Measurements from ENCODE around the gene AMIGO2.
"Not testable (repeated sequence)": the region's sequence is repeated elsewhere in the genome, so short reads cannot be mapped to it uniquely, and the experiment has no call there.

AMIGO2 gene

DNA sequence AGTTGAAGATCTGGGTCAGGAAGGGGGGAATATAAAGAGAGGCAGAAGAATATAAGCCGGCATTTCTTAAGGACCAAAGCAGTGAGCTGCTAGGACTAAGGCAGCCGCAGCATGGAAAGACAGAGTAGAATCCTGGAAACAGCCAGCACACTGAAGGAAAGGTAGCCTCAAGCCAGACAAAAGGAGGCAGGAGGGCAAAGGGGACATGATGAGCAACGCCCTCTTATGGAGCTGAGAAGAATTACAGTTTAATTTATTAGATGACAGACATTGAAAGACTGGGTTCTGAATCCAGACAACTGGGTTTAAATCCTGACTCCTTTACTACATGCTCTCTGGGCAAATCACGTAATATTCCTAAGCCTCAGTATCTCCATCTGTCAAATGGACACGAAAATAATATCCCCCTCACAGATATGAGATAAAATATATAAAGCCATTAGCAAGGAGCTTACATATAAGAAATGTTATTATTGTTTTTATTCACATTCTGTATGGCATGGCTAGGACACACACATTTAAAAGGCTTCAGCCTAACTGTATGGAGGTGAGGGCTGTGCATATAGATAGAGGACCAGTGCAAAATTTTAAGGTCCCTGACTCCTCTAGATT lies 8.4 kb downstream of the AMIGO2 start:
- DNase-seq: no peak

DNA sequence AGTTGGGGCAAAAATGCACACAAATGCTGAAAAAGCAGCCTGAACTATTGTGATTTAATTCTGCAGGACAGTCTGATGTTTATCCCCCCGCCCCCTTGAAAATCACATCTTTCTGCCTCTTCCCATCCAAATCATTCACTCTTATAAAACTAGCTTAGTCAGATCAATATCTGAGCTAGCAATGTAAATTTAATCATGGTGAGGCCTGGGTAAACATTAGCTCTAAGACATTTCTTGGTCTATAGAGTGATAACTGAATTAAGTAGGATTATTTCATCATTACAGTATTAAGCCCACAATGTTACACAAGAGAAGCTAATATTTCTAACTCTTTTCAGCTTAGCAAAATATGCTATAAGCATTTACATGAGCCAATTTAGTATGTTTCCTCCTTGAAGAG lies 9.4 kb downstream of the AMIGO2 start:
- no peak for DNase-seq

DNA sequence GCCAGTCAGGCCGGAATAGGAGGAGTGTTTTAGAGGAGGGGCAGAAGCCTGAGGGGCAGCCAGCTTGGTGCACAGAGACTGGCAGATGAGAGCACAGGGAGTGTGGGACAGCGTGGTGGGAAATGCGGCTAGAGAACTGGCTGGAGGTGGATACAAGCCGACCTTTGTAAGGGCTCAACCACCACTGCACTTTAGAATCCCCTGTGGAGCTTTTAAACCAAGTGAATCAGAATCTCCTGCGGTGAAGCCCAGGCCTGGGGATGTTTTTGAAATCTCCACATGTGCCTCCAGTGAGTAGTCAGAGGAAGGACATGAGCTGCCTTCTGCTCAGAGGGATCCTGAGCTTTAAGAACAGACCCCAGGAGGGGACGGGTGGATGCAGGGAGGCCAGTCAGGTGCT lies 11.2 kb downstream of the AMIGO2 start:
- no peak for DNase-seq

DNA sequence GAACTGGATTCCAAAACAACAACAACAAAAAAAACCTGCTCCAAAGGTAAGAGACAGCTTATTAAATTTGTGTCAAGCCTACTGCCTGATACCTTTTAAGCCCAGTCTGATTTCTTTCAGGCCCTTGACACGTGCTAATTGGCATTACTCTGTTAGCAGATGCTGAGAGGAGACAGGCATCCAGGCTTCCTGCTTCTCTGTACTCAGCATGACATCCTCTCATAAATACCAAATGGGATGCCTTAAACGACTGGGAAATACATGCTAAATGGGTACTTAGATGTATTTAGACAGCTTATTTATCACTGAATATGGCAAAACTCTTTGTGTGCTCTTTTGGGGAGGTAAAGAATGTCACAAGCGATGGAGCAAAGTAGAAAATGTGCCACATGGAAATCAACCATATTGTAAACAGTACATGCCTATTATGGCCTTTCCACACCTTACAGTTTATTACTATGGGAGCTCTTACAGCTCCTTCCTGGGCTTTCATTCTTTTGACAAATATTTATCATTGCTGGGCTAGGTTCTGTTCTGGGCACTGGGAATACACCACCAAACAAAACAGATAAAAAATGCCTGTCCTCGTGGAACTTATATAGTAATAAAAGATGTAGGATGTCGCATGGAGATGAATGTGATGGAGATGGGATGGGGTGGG lies 11.9 kb downstream of the AMIGO2 start:
- no peak for DNase-seq

DNA sequence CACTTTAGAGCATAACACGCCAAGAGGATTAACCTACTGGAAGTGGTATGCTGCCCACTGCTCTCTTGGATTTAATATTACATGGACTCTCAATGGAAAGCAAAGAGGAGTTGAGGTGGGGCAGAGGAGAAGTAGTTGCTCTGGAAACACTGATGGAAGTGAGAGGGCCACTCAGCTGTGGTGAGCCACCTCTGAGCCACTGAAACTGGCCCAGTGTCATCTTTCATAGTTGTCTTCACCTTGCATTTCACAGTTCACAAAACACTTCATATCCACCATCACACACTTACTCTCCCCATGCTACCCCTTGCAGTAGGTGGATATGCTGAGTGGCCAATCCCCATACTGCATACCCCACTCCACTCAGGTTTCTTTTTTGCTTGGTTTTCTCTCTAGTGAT lies 12.6 kb downstream of the AMIGO2 start:
- no peak for DNase-seq

DNA sequence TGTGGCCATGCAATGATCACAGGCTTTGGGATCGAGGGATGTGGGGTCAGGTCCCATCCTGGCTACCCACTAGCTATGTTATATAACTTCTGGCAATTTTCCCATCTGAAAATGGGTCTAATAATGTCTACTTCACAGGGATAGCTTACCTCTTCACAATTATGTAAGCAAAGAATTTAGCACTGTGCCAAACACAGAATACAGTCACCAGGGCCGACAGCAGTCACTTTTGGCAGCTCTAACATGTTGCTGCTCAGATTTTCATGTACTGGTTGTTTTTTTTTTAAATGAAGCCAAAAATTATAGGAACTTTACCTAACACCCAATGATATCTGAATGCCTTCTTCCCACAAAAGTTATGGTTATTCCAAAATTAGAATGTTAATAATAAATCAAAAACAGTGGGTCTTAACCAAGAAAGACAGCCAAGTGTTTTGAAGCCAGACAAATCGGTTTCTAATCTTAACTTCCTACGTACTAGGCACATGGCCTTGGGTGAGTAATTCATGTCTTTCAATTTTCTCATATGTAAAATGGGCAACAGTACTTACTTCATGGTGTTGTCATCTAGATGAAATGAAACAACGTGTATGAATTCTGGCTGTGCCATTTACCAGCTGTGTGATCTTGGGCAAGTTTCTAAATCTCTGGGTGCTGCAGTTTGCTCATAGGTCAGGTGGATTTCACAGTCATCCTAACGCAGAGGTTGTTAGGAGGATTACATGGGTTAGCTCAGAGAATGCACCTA lies 13.3 kb downstream of the AMIGO2 start:
- no peak for DNase-seq

DNA sequence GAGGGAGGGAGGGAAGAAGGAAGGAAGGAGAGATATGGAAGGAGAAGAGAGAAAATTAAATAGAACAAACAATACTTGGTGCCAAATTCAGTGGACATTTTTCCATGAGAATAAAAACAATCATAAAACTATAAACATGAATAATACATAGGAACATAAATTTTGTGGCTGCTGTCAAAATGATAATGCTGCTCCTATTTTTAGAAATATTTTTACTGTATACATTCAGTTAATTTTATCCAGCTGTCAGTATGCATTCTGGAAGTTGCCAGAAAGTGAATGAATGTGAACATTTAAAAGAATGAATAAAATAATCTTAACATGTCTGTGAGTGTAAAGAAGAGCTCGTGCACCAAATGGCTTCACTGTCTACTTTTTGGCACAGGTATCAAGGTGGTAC lies 14.2 kb downstream of the AMIGO2 start:
- no peak for DNase-seq

DNA sequence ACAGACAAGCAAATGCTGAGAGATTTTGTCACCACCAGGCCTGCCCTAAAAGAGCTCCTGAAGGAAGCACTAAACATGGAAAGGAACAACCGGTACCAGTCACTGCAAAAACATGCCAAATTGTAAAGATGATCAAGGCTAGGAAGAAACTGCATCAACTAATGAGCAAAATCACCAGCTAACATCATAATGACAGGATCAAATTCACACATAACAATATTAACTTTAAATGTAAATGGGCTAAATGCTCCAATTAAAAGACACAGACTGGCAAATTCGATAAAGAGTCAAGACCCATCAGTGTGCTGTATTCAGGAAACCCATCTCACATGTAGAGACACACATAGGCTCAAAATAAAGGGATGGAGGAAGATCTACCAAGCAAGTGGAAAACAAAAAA lies 21.1 kb downstream of the AMIGO2 start:
- not testable (repeated sequence) for DNase-seq

DNA sequence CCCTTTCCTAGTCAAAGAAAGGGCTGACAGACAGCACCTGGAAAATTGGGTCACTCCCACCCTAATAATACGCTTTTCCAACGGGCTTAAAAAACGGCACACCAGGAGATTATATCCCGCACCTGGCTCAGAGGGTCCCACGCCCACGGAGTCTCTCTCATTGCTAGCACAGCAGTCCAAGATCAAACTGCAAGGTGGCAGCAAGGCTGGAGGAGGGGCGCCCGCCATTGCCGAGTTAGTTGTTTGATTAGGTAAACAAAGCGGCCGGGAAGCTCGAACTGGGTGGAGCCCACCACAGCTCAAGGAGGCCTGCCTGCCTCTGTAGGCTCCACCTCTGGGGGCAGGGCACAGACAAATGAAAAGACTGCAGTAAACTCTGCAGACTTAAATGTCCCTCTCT lies 22.8 kb downstream of the AMIGO2 start:
- DNase-seq: not testable (repeated sequence)

DNA sequence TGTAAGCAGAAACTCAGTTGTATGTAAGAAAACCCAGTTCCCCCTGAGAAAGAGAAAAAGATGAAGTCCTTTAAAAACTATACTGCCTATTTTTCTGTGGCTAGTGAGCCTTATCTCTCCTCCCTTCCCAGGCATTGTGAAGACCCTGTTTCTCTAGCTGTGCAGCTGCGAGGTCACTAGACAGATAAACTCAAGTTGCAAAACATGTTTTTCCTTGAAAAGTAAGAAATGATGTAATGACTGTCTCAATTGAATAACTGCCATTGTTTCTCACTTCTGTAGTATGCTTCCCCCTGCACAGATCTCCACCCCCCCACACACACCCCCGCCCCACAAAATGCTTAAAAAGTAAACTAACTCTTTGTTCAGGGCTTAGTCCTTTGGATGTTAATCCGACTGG lies 23.9 kb downstream of the AMIGO2 start:
- not testable (repeated sequence) for DNase-seq

DNA sequence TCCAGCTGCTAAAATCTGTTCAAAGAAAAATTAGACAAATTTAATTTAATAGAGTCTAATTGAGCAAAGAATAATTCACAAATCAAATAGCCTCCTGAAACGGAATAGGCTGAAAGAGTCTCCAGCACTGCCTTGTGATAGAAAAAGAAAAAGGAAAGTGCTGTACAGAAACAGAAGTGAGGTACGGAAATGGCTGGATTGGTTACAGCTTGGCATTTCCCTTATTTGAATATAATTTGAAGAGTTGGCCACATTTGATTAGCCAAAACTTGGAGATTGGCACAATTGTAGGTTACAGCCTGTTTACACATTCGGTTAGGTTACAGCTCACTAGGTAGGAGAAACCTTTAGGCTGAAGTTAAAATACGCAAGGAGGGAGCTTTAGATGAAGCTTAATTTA lies 25.1 kb downstream of the AMIGO2 start:
- DNase-seq: no peak

DNA sequence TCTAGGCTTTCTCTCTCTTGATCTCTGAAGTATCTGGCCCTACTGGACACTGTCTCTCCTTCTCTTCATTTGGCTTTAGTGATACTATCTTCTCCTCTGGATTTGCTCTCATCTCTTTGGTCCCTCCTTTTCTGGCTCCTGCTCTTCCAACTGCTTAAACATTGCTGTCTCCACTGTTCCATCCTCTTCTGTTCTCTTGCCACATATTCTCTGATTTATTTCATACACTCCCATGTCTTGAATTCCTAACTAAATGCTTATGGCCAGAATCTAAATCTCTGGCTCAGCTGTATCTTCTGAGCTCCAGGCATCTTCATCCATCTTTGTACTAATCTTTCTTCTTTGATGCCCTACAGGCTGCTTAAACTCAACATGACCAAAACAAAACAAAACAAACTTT lies 25.8 kb downstream of the AMIGO2 start:
- DNase-seq: no peak

DNA sequence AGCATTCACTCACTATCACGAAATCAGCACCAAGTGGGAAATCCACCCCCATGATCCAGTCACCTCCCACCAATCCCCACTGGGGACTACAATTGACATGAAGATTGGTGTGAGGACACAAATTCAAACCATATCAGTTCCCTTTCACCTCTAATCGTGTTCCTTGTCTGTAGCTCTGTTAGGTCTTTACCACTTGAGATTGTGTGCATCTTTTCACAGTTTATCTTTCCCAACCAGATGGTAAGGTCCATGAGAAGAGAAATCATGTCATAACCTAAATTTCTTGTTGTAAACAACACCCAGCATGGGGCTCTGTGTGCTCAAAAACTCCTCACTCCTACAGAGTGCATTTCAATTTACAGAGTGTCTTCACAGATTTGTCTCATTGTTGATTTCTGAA lies 27.5 kb downstream of the AMIGO2 start:
- no peak for DNase-seq

DNA sequence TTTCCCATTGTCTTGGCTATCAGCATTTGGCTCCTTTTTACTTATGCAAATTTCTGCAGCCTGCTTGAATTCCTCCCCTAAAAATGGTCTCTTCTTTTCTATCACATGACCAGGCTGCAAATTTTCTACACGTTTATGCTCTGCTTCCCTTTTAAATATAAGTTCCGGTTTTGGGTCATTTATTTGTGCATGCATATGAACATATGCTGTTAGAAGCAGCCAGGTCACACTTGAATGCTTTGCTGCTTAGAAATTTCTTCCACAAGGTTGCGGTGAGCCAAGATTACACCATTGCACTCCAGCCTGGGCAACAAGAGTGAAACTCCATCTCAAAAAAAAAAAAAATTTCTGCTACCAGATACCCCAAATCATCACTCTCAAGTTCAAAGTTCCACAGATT lies 28.5 kb downstream of the AMIGO2 start:
- DNase-seq: not testable (repeated sequence)

DNA sequence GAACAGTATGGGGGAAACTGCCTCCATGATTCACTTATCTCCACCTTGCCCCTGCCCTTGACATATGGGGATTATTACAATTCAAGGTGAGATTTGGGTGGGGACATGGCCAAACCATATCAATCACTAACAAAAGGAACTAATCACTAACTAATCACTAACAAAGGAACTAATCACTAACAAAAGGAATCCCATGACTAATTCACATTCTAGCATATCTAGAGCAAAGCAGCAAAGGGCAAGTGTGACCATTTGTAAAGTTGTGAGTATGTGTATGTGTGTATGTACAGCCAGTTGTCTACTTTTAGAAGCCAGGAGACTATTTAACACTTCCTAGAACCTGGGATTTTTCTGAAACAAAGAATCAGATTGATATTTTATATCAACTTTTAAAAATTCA lies 31.2 kb downstream of the AMIGO2 start:
- DNase-seq: no peak

DNA sequence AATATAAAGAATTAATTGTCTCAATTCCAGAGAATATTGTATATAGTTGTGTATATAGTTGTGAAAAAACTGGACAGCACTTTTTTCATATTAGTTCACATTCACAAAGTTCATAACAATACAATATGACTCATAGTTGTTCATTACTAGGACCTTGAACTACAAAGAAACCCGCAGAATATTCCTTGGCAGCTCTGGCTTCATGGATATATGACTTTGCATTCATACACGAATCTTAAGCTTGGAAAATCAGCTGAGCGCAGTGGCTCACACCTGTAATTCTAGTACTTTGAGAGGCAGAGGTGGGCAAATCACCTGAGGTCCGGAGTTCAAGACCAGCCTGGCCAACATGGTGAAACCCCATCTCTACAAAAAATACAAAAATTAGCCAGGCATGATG lies 38.4 kb downstream of the AMIGO2 start:
- DNase-seq: no peak

DNA sequence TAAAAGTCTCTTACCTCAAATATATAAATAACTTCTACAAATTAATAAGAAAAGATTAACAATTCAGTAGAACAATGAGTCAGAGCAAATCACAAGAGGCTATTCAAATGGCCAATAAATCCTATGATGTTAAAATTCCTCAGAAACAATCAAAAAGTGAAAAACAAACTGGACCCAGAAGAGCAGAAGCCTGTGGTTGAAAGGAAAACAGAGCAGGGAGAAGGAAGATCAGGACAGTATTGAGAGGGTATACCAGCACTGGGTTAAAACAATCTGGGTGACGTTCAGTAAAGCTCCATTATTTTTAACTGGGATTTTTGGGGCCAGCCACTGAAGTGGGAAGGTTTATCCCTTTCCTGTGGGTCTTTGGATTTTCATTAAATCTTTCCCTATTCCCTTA lies 40.0 kb downstream of the AMIGO2 start:
- no peak for DNase-seq

DNA sequence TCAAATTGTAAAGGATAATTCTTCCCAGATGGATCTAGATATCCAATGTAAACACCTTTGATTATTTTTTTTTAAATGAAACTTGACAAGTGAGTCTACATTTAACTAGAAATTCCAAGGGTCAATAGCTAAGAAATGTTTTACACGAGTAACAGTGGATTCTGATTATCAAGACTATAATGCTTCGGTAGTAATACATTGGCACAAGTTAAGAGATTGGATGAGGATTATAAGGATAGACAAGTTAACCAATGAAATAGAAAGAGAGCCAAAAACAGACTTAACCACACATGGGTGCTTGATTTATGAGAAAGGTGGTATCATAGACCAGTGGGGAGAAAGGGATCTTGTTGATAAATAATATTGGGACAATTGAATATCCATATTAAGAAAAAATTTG lies 40.7 kb downstream of the AMIGO2 start:
- no peak for DNase-seq

DNA sequence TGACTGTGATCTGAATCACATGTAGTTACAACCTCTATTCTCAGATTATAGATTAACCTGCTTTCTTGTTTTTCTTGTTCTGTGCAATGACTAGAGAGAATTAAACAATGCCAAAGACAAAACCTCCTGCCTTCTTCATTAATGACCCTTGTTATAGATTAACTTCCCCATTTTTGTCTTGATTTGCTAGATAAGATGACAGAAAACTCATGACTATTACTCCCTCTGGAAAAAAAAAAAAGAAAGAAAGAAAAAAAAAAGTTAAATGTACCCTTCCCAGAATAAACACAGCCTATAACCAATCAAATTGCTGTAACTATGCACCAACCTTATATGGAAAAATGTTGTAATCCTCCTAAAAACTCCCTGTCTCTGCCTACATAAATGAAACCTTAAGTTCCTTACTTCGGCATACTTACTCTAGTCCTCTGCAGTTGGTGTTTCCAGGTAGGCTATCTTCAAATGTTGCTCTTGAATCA lies 41.5 kb downstream of the AMIGO2 start:
- no peak for DNase-seq

DNA sequence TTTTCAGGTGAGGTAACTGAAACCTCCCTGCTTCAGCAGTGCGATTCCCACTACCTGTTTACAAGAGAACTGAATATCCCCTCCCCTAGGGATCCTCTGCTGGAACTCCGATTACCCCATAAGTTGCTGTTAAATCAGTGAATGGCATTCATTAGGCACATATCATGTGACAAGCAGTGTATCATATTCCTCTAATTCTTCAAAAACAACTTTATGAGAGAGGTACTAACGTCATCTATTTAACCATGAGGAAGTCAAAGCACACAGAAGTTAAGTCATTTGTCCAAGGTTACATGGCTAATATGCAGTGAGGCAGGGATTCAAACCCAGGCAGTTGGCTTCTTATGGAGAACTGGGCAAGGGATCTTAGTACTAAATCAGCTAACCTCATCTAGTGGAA lies 44.3 kb downstream of the AMIGO2 start:
- no peak for DNase-seq

DNA sequence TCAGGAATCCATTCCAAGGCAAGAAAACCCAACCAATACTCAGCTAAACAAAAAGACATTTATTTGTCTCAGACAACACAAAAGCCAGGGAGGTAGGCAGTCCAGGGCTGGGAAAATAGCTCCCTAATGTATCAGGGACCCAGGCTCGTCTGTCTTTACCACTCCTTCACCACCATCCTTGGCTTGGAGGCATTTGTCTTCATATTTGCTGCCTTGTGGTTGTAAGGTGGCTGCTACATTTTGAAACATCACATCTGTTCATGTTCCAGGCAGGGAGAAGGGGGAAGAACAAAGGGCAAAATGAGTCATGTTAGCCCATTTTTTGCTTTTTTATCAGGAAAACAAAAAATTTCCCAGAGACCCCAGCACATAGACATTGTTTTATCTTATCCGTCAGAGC lies 45.1 kb downstream of the AMIGO2 start:
- DNase-seq: no peak

DNA sequence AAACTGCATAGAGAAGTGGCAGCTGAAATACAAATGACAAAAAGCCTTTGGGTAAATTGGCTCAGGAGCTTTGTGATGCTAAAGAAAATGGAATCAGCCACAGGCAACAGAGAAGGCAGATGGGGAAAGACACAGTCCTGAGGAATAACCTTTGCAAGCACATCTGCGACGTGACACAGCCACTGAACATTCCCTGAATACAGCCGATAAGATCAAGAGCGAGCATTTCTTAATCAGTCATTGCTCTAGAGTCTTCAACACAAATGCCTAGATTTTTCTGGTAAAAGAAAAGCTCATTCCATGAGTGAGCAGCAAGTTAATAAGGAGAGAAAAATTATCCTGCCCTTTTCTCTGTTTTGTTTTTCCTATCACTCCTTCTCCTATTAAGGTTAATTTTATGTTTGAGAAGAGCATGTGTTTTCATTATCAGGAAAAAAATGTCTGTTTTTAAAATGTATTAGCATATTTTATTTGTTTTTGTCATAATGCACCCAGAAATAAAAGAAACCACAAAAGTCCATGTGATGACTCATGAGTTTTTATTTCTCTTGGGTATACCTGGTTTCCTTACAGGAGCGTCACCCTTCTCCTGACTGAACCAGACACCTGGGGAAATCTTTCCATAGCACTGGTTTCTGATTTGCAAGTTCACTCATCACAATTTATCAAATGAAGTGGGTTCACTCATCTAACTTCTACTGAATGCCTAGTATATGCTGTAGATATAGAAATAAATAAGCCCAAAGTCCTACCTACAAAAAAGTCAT lies 45.8 kb downstream of the AMIGO2 start:
- no peak for DNase-seq

DNA sequence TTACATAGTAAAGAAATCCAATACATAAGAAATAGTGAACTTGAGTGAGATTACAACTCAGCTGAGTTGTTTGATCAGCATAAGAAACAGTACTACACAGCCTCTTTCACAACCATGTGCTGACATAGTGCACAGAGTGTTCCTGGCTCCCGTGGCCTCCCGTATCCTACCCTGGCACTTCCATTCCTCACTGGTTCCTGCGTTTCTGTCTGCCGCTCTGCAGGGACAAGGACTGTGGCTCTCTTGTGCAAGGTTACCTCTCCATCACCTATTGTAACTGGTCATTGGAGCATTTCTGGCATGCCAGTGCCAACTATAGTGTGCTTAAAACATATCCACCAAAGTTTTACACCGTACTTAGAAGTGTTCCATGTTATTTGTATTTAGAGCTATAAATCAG lies 46.7 kb downstream of the AMIGO2 start:
- no peak for DNase-seq

DNA sequence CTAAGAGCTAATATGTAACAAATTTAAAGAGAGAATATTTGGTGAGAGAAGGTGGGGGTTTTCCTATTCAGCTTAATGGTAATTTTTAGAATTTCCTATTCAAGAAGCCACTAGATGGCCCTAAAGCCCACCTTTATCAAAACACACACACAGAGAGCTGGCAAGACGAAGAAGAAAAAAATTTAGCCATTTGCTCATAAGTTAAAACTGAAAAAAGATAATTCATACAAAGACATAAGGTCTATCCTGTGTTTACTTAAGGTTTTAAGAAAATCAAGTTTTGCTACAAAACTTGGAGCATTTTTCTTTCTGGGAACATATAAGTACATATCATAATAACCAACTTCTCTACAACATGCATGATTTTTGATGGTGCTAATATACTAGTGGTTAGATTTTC lies 47.1 kb downstream of the AMIGO2 start:
- DNase-seq: peak; percentile 31

Measured in RPMI8226 (cell line).